ENCODE measurements around the gene AQP6. TPM values are rescaled to one million over a fixed set of nuclear protein-coding genes. Genes with fewer than 3 reads are reported as not detected.

Gene AQP6
- total RNA-seq, 4 donors from 2014 or later = 0.39 to 0.63 TPM; not detected in 2

- H3K27ac ChIP-seq = peak overlapping the region in 2 of 4 donors; percentile 25 to 38
- DNase-seq (ENCODE audit: low spot score in 2 of 2) = no peak
- peaks cover 0 to 7% (median 0%) of the 10 kb centered on the region in 4 donors for H3K4me1 ChIP-seq
- H3K27me3 ChIP-seq = no peaks in the 10 kb centered on the region
- H3K9me3 ChIP-seq = no peaks in the 10 kb centered on the region
- no peaks in the 10 kb centered on the region for H3K36me3 ChIP-seq
- no peak overlapping the region for H3K4me3 ChIP-seq
- TF ChIP-seq POLR2A (IDR thresholded peaks at IDR 0.05) = no peak
- TF ChIP-seq, protein P1, sequence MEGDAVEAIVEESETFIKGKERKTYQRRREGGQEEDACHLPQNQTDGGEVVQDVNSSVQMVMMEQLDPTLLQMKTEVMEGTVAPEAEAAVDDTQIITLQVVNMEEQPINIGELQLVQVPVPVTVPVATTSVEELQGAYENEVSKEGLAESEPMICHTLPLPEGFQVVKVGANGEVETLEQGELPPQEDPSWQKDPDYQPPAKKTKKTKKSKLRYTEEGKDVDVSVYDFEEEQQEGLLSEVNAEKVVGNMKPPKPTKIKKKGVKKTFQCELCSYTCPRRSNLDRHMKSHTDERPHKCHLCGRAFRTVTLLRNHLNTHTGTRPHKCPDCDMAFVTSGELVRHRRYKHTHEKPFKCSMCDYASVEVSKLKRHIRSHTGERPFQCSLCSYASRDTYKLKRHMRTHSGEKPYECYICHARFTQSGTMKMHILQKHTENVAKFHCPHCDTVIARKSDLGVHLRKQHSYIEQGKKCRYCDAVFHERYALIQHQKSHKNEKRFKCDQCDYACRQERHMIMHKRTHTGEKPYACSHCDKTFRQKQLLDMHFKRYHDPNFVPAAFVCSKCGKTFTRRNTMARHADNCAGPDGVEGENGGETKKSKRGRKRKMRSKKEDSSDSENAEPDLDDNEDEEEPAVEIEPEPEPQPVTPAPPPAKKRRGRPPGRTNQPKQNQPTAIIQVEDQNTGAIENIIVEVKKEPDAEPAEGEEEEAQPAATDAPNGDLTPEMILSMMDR (IDR thresholded peaks at IDR 0.05) = no peak
- TF ChIP-seq EP300 (IDR thresholded peaks at IDR 0.05) = no peak
Measured at GRCh38 chr12:49939307-49939706, 33.4 kb upstream of the AQP6 start.

- DNase-seq (ENCODE audit: low spot score in 2 of 2) = no peak
- Histone ChIP-seq H3K9me3 (no peaks in the 10 kb centered on the region), H3K36me3 (no peaks in the 10 kb centered on the region), H3K4me3 (no peak overlapping the region), H3K27me3 (no peaks in the 10 kb centered on the region), H3K27ac (peak overlapping the region in 2 of 4 donors; percentile 25 to 38), H3K4me1 (peaks cover 0 to 7% (median 0%) of the 10 kb centered on the region in 4 donors)
- TF ChIP-seq EP300 (IDR thresholded peaks at IDR 0.05) (no peak), POLR2A (IDR thresholded peaks at IDR 0.05) (no peak)
- TF ChIP-seq, protein P1 (IDR thresholded peaks at IDR 0.05) = no peak
- 64 to 100% methylated on average over 1 of the region's 1 CpG for WGBS, 2 donors
Measured at GRCh38 chr12:49939707-49940106, 33.0 kb upstream of the AQP6 start.

DNA sequence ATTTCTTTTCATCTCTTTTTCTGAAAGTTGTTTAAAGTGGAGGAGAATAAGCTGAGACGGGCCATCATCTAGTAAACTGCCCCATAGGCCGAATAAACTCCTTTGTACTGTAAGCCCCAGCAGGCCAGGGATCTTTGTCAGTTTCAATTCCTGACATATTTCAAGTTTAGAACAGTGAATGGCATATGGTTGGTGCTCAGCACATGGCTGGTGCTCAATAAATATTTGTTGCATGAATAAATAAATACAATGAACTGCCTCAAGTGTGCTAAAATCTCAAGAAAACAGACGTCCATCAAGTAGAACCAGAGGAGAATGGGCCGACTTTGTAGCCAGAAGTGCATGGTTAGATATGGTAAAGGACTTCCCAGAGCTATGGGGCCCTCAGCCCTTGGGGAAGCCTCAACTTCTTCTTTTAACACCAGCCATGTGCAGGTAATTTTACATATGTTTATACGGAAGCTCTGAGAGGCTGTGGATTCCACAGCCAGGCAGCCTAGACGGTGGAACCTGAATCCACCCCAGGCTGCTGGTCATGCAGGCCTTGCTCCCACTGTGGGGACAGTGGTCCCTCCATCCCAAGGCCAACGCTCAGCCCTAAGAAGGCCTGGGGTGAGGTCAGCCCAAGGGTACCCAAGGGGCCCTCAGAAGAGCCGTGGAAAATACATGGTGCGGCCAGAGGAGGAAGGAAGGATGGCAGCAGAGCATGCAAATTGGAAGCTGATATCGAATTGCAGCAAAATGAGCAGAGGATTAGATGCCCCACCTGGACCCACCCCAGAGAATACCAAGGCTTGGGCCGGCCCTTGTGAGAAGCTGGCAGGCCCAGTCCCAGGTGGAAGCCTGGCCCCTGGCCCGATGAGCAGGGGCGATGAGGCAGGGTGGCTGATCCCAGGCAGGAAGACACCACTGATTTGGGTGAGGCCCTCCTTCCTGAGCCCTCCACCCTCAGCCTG, 30.9 kb upstream of the AQP6 start:
- WGBS, 2 donors = 70 to 75% methylated on average over 13 of the region's 13 CpGs
- no peaks in the 10 kb centered on the region for H3K9me3 ChIP-seq
- no peak for TF ChIP-seq EP300 (IDR thresholded peaks at IDR 0.05)
- TF ChIP-seq POLR2A (IDR thresholded peaks at IDR 0.05) = no peak
- TF ChIP-seq, protein P1 (IDR thresholded peaks at IDR 0.05) = no peak
- H3K27ac ChIP-seq = no peak overlapping the region
- no peak overlapping the region for H3K4me3 ChIP-seq
- no peaks in the 10 kb centered on the region for H3K36me3 ChIP-seq
- no peak for DNase-seq (ENCODE audit: low spot score in 2 of 2)
- no peaks in the 10 kb centered on the region for H3K27me3 ChIP-seq
- H3K4me1 ChIP-seq = peaks cover 0 to 18% (median 3%) of the 10 kb centered on the region in 4 donors

- no peaks in the 10 kb centered on the region for H3K27me3 ChIP-seq
- no peaks in the 10 kb centered on the region for H3K9me3 ChIP-seq
- TF ChIP-seq EP300 (IDR thresholded peaks at IDR 0.05) = no peak
- no peak for TF ChIP-seq POLR2A (IDR thresholded peaks at IDR 0.05)
- TF ChIP-seq, protein P1 (IDR thresholded peaks at IDR 0.05) = no peak
- DNase-seq (ENCODE audit: low spot score in 2 of 2) = no peak
- WGBS, 2 donors = 76 to 91% methylated on average over 3 of the region's 3 CpGs
- H3K4me3 ChIP-seq = no peak overlapping the region
- H3K27ac ChIP-seq = no peak overlapping the region
- no peaks in the 10 kb centered on the region for H3K36me3 ChIP-seq
- peaks cover 0 to 18% (median 3%) of the 10 kb centered on the region in 4 donors for H3K4me1 ChIP-seq
Measured at GRCh38 chr12:49942512-49942893, 30.2 kb upstream of the AQP6 start.

DNA sequence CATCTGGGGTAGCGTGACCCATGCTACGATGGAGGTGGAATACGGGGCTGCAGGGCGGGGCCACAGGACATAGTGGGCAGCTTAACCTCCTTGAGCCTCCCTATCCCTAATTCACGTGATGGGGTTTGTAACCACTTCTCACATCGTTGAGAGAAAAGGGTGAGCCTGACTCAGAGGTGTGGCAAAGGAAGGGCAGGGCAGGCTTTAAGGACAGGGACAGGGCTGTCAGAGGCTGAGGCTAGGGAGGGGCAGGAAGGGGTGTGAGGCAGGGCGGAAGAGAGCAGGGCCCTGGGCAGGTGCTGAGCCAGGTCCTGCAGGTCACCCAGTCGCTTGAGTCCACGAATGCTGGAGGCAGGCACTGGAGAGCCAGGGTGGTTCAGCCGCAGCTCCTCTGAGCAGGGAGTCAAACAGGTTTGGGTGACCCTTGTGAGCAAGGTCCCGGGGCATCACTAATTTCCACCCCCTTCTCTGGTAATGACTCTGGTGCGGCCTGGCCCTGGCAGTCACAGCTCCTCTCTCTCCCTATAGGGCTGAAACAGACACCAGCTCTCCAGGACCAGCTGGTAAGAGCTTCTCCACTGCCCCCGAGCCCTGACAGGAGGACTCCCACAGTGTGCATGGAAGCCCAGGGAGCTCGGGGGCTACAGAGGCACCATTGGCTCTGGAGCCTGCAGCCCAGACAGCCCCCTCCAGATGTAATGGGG, 29.7 kb upstream of the AQP6 start:
- DNase-seq (ENCODE audit: low spot score in 2 of 2) = no peak
- Histone ChIP-seq H3K27ac (no peak overlapping the region), H3K4me1 (peaks cover 0 to 18% (median 3%) of the 10 kb centered on the region in 4 donors), H3K9me3 (no peaks in the 10 kb centered on the region), H3K4me3 (no peak overlapping the region), H3K27me3 (no peaks in the 10 kb centered on the region), H3K36me3 (no peaks in the 10 kb centered on the region)
- 66 to 78% methylated on average over 10 to 14 of the region's 14 CpGs for WGBS, 2 donors
- TF ChIP-seq EP300 (IDR thresholded peaks at IDR 0.05) (no peak), POLR2A (IDR thresholded peaks at IDR 0.05) (no peak)
- TF ChIP-seq, protein P1 (IDR thresholded peaks at IDR 0.05) = no peak
